Heart left ventricle (tissue), 13 donors: Measurements from ENCODE around the gene HCK.

Experiments
- CTCF ChIP-seq, 12 donors: fragments of 200-600 bp; sonication (generic) in 4 of 12; IDR thresholded peaks; one replicate each; pipeline versions ENCODE4 v1.5.0 to v1.8.0; 2018 to 2022; ENCODE audit warnings: antibody characterized with exemption in 12 of 12, mild to moderate bottlenecking in 5 of 12
- POLR2A ChIP-seq, 2 donors: fragments of 450-650 bp; IDR thresholded peaks; one replicate each; pipeline ENCODE4 v1.6.1; 2017; ENCODE audit warnings: antibody characterized with exemption in 2 of 2, mild to moderate bottlenecking in 2 of 2, moderate library complexity in 2 of 2
- donor health status: ischemic (EF 13 %, LVEDD 7.1; RV severe dilation, severe dysfunction).
- donor health status: DM: no; HTN: yes; CAD: no.
- donor health status: DM: no; HTN: no; CAD: no.
- donor health status: ischemic (EF 25% LVEDD 6.9; RV normal size, moderate dysfunction).
- donor health status: ischemic (EF 25% LVEDD 5.7; RV mildly dilated, moderate dysfunction).
- donor health status: ischemic (EF 35%, LVEDD 5.7; RV mildly dilated, moderate dysfunction).
- donor health status: nonischemic (EF 11% LVEDD 7.7; RV severe dilation, severe dysfunction).
- donor health status: DM: yes; HTN: yes; CAD: no.
- donor health status: PGD.
- donor health status: ischemic (EF 29% LVEDD 5.4; RV normal size, mild dysfunction).
- donor health status: nonischemic (EF 23%, LVEDD 6.1; RV moderate dilation, normal function).

- TF ChIP-seq CTCF (IDR thresholded peaks at IDR 0.05) (no peak), POLR2A (IDR thresholded peaks at IDR 0.05) (no peak)
These were observed 19.5 kb downstream of the HCK start for GRCh38 chr20:32071395-32072167.
